Thymus (tissue), 11 donors: Measurements from ENCODE around the gene HIRA. TPM values are rescaled to one million over a fixed set of nuclear protein-coding genes. Genes with fewer than 3 reads are reported as not detected.
"Not testable (repeated sequence)": the region's sequence is repeated elsewhere in the genome, so short reads cannot be mapped to it uniquely, and the experiment has no call there.

Source experiments
- DNase-seq, 9 donors: peaks; one replicate each; pipeline ENCODE4 v3.0.0-alpha.2; 2013; ENCODE audit warnings: low spot score in 9 of 9, low read depth in 6 of 9, missing footprints in 1 of 9
- H3K27ac ChIP-seq, 2 donors: one replicate each; pipeline ENCODE4 v1.5.1; 2013; ENCODE audit warnings: control low read depth in 1 of 2, low read depth in 1 of 2, low read length in 1 of 2, mild to moderate bottlenecking in 1 of 2, moderate library complexity in 1 of 2
- H3K27me3 ChIP-seq, 2 donors: one replicate each; pipeline ENCODE4 v1.5.1; 2013; ENCODE audit warnings: low read length in 1 of 2; ENCODE audit not compliant: control insufficient read depth in 2 of 2, insufficient read depth in 1 of 2
- H3K36me3 ChIP-seq, 2 donors: one replicate each; pipeline ENCODE4 v1.5.1; 2013; ENCODE audit warnings: low read length in 1 of 2, mild to moderate bottlenecking in 1 of 2, moderate library complexity in 1 of 2; ENCODE audit not compliant: control insufficient read depth in 2 of 2, insufficient read depth in 2 of 2
- H3K4me1 ChIP-seq, 2 donors: one replicate each; pipeline ENCODE4 v1.5.1; 2013; ENCODE audit warnings: low read length in 2 of 2; ENCODE audit not compliant: control insufficient read depth in 2 of 2, insufficient read depth in 2 of 2
- H3K4me3 ChIP-seq, 2 donors: one replicate each; pipeline ENCODE4 v1.5.1; 2013; ENCODE audit warnings: low read length in 2 of 2, control low read depth in 1 of 2, mild to moderate bottlenecking in 1 of 2
- H3K9me3 ChIP-seq, 2 donors: one replicate each; pipeline ENCODE4 v1.5.1; 2013; ENCODE audit warnings: low read length in 1 of 2, mild to moderate bottlenecking in 1 of 2; ENCODE audit not compliant: control insufficient read depth in 2 of 2, insufficient read depth in 1 of 2
- whole genome bisulfite sequencing: extraction: QIAGEN DNeasy Blood & Tissue Kit; methylation state at CpG from one replicate; pipeline ENCODE4 v1.1.7; 2013; 5-methylcytosine and 5-hydroxymethylcytosine counted together
- polyA plus RNA-seq: library from polyadenylated mRNA; stranded (reverse); fragments of 200-250 nt; gene quantifications from one replicate; pipeline ENCODE4 v1.2.3, GENCODE V29; 2013
- total RNA-seq: library from RNA; stranded (reverse); fragments of 120-200 nt; gene quantifications from one replicate; pipeline ENCODE4 v1.2.4, GENCODE V29; 2013
- donor health status: healthy.

The HIRA gene
- total and polyA plus RNA-seq, 2 donors = 15.4 to 15.9 TPM

GRCh38 chr22:19343470-19343869 is 88.1 kb downstream of the HIRA start:
- no peaks in the 10 kb centered on the region for H3K27me3 ChIP-seq
- DNase-seq = no peak
- H3K4me3 ChIP-seq = no peak overlapping the region
- 97% methylated on average over 5 of the region's 5 CpGs for WGBS
- H3K27ac ChIP-seq = no peak overlapping the region
- H3K36me3 ChIP-seq = peaks cover 36 to 72% of the 10 kb centered on the region in 2 donors
- H3K9me3 ChIP-seq = no peaks in the 10 kb centered on the region
- no peaks in the 10 kb centered on the region for H3K4me1 ChIP-seq

DNA sequence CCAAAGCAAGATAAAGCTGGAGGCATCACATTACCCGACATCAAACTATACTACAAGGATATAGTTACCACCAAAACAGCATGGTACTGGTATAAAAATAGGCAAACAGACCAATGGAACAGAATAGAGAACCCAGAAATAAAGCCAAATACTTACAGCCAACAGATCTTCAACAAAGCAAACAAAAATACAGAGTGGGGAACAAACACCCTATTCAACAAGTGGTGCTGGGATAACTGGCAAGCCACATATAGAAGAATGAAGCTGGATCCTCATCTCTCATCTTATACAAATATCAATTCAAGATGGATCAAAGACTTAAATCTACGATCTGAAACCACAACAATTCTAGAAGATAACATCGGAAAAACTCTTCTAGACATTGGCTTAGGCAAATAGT is 90.0 kb downstream of the HIRA start:
- no peaks in the 10 kb centered on the region for H3K4me1 ChIP-seq
- WGBS = 96% methylated on average over 3 of the region's 3 CpGs
- H3K9me3 ChIP-seq = peaks cover 5 to 7% of the 10 kb centered on the region in 2 donors
- no peak for DNase-seq
- H3K4me3 ChIP-seq = no peak overlapping the region
- no peak overlapping the region for H3K27ac ChIP-seq
- no peaks in the 10 kb centered on the region for H3K27me3 ChIP-seq
- H3K36me3 ChIP-seq = peaks cover 36 to 71% of the 10 kb centered on the region in 2 donors

DNA sequence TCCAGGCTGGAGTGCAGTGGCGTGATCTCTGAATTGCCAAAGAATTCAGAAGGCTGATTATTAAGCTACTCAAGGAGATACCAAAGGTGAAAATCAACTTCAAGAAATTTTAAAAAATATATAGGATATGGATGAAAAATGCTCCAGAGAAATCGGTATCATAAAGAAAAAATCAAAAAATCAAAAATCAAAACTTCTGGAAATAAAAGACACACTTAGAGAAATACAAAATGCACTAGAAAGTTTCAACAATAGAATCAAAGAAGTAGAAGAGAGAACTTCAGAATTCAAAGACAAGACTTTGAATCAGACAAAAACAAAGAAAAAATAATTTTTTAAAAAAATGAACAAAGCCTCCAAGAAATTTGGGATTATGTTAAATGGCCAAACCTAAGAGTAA is 94.4 kb downstream of the HIRA start:
- Histone ChIP-seq H3K27me3 (no peaks in the 10 kb centered on the region), H3K27ac (no peak overlapping the region), H3K36me3 (peaks cover 36 to 76% of the 10 kb centered on the region in 2 donors), H3K4me3 (no peak overlapping the region), H3K4me1 (no peaks in the 10 kb centered on the region), H3K9me3 (peaks cover 10 to 13% of the 10 kb centered on the region in 2 donors)
- WGBS = over 99% methylated on average over 2 of the region's 2 CpGs
- no peak for DNase-seq

- Histone ChIP-seq H3K4me3 (no peak overlapping the region), H3K27me3 (no peaks in the 10 kb centered on the region), H3K27ac (no peak overlapping the region), H3K4me1 (no peaks in the 10 kb centered on the region), H3K9me3 (peaks cover 10 to 13% of the 10 kb centered on the region in 2 donors), H3K36me3 (peaks cover 43 to 79% of the 10 kb centered on the region in 2 donors)
- 98% methylated on average over 7 of the region's 7 CpGs for WGBS
- no peak for DNase-seq
These were observed 95.1 kb downstream of the HIRA start for GRCh38 chr22:19336133-19337075.

DNA sequence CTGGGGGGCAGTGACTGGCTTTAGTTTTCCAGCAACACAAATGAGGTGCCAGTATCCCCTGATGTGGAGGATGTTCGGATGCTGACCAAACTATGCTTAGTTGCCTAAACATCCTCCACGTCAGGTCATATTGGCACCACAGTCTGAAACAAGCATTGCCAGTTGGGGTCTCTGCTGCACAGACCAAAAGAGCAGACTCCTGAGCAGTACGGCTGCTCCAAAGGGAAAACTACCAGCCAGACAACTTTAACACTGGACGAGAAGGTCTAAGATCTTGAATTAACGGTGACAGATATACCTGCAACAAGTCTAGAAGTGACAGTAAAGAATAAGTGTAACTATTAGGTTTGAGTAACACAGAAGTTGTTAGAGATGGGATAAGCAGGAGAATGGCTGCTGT is 99.6 kb downstream of the HIRA start:
- Histone ChIP-seq H3K9me3 (peaks cover 6 to 8% of the 10 kb centered on the region in 2 donors), H3K36me3 (peaks cover 55 to 73% of the 10 kb centered on the region in 2 donors), H3K4me3 (no peak overlapping the region), H3K4me1 (no peaks in the 10 kb centered on the region), H3K27ac (no peak overlapping the region), H3K27me3 (no peaks in the 10 kb centered on the region)
- no peak for DNase-seq
- 98% methylated on average over 5 of the region's 5 CpGs for WGBS

DNA sequence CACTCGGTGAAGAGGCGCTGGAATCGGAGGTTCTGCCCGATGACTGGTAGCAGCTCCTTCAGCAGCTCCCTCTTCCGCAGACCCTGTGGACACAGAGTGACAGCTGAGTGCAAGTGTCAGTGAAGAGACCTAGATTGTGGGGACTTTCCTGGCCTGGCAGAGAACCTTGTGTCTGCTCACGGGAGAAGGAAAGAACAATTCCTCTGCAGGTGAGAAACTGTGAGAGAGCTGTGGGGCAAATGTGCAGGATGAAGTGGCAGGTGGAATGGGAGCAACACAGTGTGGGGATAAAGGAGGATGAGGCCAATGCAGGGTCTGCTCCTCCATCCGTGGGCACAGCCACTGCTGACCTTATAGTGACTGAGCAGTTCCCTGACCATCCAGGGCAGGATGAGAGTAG is 100.1 kb downstream of the HIRA start:
- Histone ChIP-seq H3K27me3 (no peaks in the 10 kb centered on the region), H3K9me3 (peaks cover 3 to 8% of the 10 kb centered on the region in 2 donors), H3K36me3 (peaks cover 50 to 69% of the 10 kb centered on the region in 2 donors), H3K27ac (no peak overlapping the region), H3K4me3 (no peak overlapping the region), H3K4me1 (no peaks in the 10 kb centered on the region)
- 97% methylated on average over 7 of the region's 7 CpGs for WGBS
- DNase-seq = no peak

DNA sequence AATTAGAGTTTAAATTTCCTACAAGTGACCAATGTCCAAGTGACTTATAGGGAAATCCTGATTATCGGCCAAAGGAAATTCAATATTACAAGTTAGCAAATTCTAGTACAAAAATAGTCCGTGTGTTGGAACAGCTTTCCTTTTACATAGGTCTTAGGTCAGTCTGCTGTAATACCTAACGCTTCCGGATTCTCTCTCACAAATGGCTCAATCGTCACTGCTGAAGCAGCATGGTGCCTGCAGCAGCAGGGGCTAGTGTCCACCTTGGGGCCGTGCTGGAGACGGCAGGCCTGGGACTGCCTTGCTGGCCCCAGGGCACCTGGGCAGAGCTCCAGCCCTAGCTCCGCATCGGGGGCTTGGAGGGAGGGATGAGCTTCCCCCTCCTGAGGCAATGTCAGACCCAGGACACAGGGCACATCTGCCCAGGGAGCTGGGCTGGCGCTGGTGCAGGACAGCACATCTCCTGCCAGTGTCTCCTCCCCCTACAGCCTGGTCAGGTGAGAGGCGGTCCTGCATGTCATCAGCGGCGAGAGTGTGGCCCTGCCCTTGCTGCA is 100.6 kb downstream of the HIRA start:
- DNase-seq = no peak
- H3K36me3 ChIP-seq = peaks cover 44 to 63% of the 10 kb centered on the region in 2 donors

DNA sequence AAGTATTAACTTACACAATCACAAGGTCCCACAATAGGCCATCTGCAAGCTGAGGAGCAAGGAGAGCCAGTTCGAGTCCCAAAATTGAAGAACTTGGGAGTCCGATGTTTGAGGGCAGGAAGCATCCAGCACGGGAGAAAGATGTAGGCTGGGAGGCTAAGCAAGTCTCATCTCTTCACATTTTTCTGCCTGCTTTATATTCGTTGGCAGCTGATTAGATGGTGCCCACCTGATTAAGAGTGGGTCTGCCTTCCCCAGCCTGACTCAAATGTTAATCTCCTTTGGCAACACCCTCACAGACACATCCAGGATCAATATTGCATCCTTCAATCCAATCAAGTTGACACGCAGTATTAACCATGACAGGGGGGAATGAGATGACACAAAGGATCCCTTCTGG is 101.3 kb downstream of the HIRA start:
- not testable (repeated sequence) for H3K9me3 ChIP-seq, H3K4me1 ChIP-seq, H3K27ac ChIP-seq, H3K27me3 ChIP-seq, H3K4me3 ChIP-seq, DNase-seq
- 97% methylated on average over 5 of the region's 5 CpGs for WGBS
- H3K36me3 ChIP-seq = peaks cover 41 to 56% of the 10 kb centered on the region in 2 donors

More for the DNA sequence above, 100.6 kb downstream of the HIRA start:
- Histone ChIP-seq H3K4me3 (no peak overlapping the region), H3K27me3 (no peaks in the 10 kb centered on the region), H3K27ac (no peak overlapping the region), H3K9me3 (peaks cover 0 to 8% of the 10 kb centered on the region in 2 donors), H3K4me1 (no peaks in the 10 kb centered on the region)
- over 99% methylated on average over 13 of the region's 13 CpGs for WGBS

GRCh38 chr22:19329454-19329853 is 102.1 kb downstream of the HIRA start:
- WGBS = 100% methylated on average over 3 of the region's 3 CpGs
- no peaks in the 10 kb centered on the region for H3K4me1 ChIP-seq
- H3K4me3 ChIP-seq = no peak overlapping the region
- peaks cover 0 to 7% of the 10 kb centered on the region in 2 donors for H3K9me3 ChIP-seq
- no peak for DNase-seq
- no peaks in the 10 kb centered on the region for H3K27me3 ChIP-seq
- H3K36me3 ChIP-seq = peaks cover 40 to 53% of the 10 kb centered on the region in 2 donors
- no peak overlapping the region for H3K27ac ChIP-seq
